ENCODE measurements around the gene CHRM4. TPM values are rescaled to one million over a fixed set of nuclear protein-coding genes. Genes with fewer than 3 reads are reported as not detected.
"Not testable (repeated sequence)": the region's sequence is repeated elsewhere in the genome, so short reads cannot be mapped to it uniquely, and the experiment has no call there.

Gene CHRM4
- total RNA-seq, 1 donor from 2014 or later, result 0.35 TPM

DNA sequence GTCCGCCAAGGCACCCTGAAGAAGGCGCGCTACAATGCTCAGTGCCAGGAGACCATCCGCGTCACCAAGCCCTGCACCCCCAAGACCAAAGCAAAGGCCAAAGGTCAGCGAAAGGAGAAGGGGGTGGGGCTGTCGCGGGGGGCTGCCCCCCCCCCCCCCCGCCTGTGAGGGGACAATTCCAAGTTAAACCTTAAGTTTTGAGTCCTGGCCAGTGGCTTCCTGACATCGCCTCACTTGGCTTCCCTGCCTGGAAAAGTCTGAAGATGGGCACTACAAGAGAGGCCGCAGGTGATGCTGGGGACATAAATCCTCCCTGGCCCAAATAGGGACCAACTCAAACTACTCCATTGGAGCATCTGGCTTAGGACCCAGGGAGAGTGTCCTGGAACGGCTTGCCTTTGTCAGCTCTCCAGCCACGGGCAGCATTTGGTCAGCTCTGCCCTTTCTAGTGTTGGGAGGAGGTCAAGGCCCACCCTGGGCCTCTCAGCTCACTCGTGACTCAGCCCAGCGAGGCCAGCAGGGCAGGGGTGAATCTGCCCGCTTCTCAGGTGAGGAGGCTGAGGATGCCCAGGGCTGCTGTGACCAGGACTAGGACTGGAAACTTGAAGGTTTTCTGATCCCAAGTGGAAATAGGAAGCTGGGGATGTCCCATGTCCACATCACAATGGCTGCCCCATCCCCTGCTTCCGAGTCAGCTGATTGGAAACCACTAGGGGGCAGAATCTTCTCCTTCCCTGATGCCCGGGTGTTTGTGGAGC is 8.8 kb downstream of the CHRM4 start:
- CTCF ChIA-PET, result no interaction called here

DNA sequence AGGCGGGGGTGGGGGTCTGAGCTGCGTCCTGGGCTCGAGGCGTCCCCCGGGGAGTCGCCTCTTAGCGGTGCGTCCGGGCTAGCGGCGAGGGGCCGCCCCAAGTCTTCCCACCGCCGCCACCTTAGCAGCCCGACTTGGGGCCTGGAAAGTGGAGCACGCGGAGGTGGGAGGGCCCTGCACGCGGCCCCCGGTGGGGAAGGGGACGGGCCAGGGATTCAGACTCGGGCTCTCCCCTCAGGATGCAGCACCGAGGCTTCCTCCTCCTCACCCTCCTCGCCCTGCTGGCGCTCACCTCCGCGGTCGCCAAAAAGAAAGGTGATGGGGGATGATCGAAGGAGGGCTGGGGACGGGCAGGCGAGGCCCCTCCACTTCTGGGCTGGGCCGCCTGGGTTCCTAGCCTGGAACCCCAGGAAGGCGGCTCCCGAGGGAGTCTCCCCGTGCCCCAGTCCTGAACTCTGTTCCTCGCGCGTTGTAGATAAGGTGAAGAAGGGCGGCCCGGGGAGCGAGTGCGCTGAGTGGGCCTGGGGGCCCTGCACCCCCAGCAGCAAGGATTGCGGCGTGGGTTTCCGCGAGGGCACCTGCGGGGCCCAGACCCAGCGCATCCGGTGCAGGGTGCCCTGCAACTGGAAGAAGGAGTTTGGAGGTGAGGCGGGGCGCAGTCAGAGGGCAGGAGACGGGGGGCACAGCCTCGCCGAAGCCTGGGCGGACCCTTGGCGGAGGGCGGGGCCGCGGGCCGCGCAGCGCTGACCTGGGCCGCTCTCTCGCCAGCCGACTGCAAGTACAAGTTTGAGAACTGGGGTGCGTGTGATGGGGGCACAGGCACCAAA is 9.5 kb downstream of the CHRM4 start:
- Mint-ChIP-seq H3K9me3 (no peaks in the 10 kb centered on the region), H3K4me1 (peaks cover 8% of the 10 kb centered on the region), H3K4me3 (peak overlapping the region; percentile 75), H3K27me3 (peaks cover 38% of the 10 kb centered on the region), H3K36me3 (ENCODE audit: low read depth) (peaks cover 10% of the 10 kb centered on the region), H3K27ac (no peak overlapping the region)
- POLR2A ChIA-PET, result no interaction called here
- TF ChIP-seq, protein P1, sequence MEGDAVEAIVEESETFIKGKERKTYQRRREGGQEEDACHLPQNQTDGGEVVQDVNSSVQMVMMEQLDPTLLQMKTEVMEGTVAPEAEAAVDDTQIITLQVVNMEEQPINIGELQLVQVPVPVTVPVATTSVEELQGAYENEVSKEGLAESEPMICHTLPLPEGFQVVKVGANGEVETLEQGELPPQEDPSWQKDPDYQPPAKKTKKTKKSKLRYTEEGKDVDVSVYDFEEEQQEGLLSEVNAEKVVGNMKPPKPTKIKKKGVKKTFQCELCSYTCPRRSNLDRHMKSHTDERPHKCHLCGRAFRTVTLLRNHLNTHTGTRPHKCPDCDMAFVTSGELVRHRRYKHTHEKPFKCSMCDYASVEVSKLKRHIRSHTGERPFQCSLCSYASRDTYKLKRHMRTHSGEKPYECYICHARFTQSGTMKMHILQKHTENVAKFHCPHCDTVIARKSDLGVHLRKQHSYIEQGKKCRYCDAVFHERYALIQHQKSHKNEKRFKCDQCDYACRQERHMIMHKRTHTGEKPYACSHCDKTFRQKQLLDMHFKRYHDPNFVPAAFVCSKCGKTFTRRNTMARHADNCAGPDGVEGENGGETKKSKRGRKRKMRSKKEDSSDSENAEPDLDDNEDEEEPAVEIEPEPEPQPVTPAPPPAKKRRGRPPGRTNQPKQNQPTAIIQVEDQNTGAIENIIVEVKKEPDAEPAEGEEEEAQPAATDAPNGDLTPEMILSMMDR (IDR thresholded peaks at IDR 0.05), result no peak
- intact Hi-C loops (cut with micrococcal nuclease), result loop anchor here (1.0 to 5.0 kb wide), 2 partner anchors 10 to 35 kb away; partner anchors contain the start of gene DGKZ
- no peak for ATAC-seq (ENCODE audit: low read depth)
- no peak for DNase-seq
- CTCF ChIA-PET, result interaction anchor here (1.1 kb wide), 1 partner anchor 143 kb away, joined by 3 read pairs; no protein-coding TSS in a partner anchor

More for the DNA sequence above, 8.8 kb downstream of the CHRM4 start:
- Mint-ChIP-seq H3K36me3 (ENCODE audit: low read depth) (peaks cover 2% of the 10 kb centered on the region), H3K4me1 (peaks cover 8% of the 10 kb centered on the region), H3K27ac (no peak overlapping the region), H3K9me3 (no peaks in the 10 kb centered on the region), H3K4me3 (no peak overlapping the region), H3K27me3 (peaks cover 42% of the 10 kb centered on the region)
- TF ChIP-seq, protein P1 (IDR thresholded peaks at IDR 0.05), result no peak
- intact Hi-C loops (cut with micrococcal nuclease), result loop anchor here (5.0 kb wide), 1 partner anchor 36 kb away; the partner anchor contains the start of gene DGKZ
- DNase-seq, result no peak
- no peak for ATAC-seq (ENCODE audit: low read depth)
- POLR2A ChIA-PET, result no interaction called here

DNA sequence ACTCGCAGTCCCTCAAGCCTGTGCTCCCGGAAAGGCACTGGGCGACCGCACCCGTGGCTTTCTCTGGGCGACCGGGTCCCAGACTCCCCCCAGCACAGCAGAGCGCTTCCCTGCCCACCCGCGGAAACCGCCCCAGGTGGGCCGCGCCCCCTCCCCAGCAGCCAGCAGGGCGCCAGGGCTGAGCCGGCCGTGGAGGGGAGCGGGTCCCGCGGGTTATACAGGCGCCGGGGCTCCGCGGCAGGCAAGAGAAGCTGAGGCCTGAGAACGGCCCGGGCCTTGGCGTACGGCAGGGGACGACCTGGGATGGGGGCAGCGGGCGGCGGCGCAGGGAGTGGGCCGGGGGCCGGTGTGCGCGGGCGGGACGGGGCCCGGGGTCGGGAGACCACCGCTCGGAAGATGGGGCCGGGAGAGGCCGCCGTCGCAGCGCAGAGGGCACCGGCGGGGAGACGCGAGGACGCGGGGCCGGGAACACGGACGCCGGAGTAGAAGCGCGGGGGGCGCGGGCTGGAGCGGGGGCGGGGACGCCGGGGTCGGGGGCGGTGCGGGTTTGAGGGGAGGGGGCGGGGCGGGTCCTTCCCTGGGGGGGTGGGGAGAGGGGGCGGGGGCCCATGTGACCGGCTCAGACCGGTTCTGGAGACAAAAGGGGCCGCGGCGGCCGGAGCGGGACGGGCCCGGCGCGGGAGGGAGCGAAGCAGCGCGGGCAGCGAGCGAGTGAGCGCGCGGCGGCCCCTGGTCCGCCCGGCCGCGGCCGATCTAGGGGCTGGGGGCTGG is 10.3 kb downstream of the CHRM4 start, which contains the start of gene MDK:
Gene MDK, plus strand, starts transcription at position 622 of the 771 bp plus-strand sequence. CDS start 389 bp downstream, outside the sequence.
- Mint-ChIP-seq H3K36me3 (ENCODE audit: low read depth) (peaks cover 18% of the 10 kb centered on the region), H3K4me1 (peaks cover 8% of the 10 kb centered on the region), H3K9me3 (no peaks in the 10 kb centered on the region), H3K27me3 (peaks cover 30% of the 10 kb centered on the region), H3K4me3 (peak within 1 kb of the TSS; percentile 80), H3K27ac (no peak within 1 kb of the TSS)
- ChIA-PET POLR2A (no interaction called here), CTCF (interaction anchor here (1.1 kb wide), 1 partner anchor 142 kb away, joined by 3 read pairs; no protein-coding TSS in a partner anchor)
- TF ChIP-seq, protein P1 (IDR thresholded peaks at IDR 0.05), result no peak
- intact Hi-C loops (cut with micrococcal nuclease), result loop anchor here (1.0 to 5.0 kb wide), 2 partner anchors 11 to 34 kb away; partner anchors contain the start of gene DGKZ
- no peak for DNase-seq
- ATAC-seq (ENCODE audit: low read depth), result peak; percentile 11

DNA sequence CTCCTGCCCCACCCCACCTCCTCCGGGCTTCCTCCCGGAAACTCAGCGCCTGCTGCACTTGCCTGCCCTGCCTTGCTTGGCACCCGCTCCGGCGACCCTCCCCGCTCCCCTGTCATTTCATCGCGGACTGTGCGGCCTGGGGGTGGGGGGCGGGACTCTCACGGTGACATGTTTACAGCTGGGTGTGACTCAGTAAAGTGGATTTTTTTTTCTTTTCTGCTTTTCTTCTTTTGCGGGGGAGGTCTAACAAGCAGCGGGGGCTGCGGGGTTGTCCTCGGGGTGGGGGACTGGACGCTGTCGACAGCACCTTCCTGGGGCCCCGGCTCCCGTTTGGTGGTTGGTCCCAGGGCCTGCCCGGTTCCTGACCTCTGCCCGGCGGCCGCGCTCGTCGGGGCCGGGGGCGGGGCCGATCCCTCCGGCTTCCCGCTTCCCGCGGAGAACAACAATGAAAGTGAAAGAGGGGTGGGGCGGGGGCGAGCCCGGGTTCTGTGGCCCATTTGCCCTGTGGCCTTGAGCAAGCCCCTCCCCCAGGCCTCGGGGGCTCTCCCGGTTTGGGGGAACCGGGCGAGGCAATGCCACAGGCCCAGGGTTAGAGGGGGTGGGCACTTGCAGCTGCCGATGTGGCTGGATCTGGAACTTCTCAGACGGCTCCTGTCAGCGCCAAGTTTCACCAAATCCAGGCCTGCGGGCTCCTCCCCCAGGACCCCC is 11.1 kb downstream of the CHRM4 start:
- POLR2A ChIA-PET, result no interaction called here

DNA sequence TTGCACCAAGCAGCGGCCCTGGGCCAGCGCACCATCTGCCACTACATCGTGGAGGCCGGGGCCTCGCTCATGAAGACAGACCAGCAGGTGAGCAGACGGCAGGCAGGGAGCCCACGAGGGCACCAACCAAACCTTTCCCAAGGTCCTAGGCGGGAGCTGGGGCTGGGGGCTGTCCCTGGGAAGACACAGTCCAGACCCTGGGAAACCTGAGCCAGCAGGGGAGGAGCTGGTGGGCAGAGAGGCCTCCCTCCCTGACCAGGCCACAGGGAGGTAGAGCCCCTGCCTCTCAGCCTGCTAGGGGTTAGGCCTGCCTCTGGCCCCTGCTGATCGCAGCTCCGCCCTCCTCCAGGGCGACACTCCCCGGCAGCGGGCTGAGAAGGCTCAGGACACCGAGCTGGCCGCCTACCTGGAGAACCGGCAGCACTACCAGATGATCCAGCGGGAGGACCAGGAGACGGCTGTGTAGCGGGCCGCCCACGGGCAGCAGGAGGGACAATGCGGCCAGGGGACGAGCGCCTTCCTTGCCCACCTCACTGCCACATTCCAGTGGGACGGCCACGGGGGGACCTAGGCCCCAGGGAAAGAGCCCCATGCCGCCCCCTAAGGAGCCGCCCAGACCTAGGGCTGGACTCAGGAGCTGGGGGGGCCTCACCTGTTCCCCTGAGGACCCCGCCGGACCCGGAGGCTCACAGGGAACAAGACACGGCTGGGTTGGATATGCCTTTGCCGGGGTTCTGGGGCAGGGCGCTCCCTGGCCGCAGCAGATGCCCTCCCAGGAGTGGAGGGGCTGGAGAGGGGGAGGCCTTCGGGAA is 11.9 kb downstream of the CHRM4 start:
- POLR2A ChIA-PET; H3K27ac Mint-ChIP-seq; H3K4me1 Mint-ChIP-seq; H3K9me3 Mint-ChIP-seq; CTCF ChIA-PET; DNase-seq; ATAC-seq (ENCODE audit: low read depth): not testable (repeated sequence)
- Mint-ChIP-seq H3K4me3 (peak overlapping the region; percentile 53), H3K36me3 (ENCODE audit: low read depth) (peaks cover 27% of the 10 kb centered on the region), H3K27me3 (peaks cover 16% of the 10 kb centered on the region)
- intact Hi-C loops (cut with micrococcal nuclease), result loop anchor here (5.0 kb wide), 1 partner anchor 32 kb away; the partner anchor contains the start of gene DGKZ

More for the DNA sequence above, 11.1 kb downstream of the CHRM4 start:
- TF ChIP-seq, protein P1 (IDR thresholded peaks at IDR 0.05), result no peak
- CTCF ChIA-PET, result interaction anchor here (1.1 kb wide), 1 partner anchor 142 kb away, joined by 3 read pairs; no protein-coding TSS in a partner anchor
- intact Hi-C loops (cut with micrococcal nuclease), result loop anchor here (1.0 to 5.0 kb wide), 2 partner anchors 12 to 33 kb away; partner anchors contain the start of gene DGKZ
- Mint-ChIP-seq H3K9me3 (no peaks in the 10 kb centered on the region), H3K27me3 (peaks cover 24% of the 10 kb centered on the region), H3K4me3 (peak overlapping the region; percentile 80), H3K36me3 (ENCODE audit: low read depth) (peaks cover 20% of the 10 kb centered on the region), H3K27ac (no peak overlapping the region), H3K4me1 (peaks cover 8% of the 10 kb centered on the region)
- DNase-seq (no peak), ATAC-seq (ENCODE audit: low read depth) (peak; percentile 44)

Data from activated B cell treated with CpG ODN at 0.5 μM for 24 hours (primary cell).